GM21515 (cell line): ENCODE results near the gene PAGR1.
A peak's percentile ranks its signal among the peaks of the same experiment; 100 is the strongest.
"Not testable (repeated sequence)": the region's sequence is repeated elsewhere in the genome, so short reads cannot be mapped to it uniquely, and the experiment has no call there.

Experiments
- ATAC-seq: cut with Tn5 transposase; IDR thresholded peaks from one replicate; pipeline ENCODE4 v1.9.1; 2021; ENCODE audit not compliant: unreplicated experiment

The PAGR1 gene

GRCh38 chr16:29791845-29792807 lies 23.8 kb upstream of the PAGR1 start:
- ATAC-seq: no peak

- not testable (repeated sequence) for ATAC-seq
These were observed 22.8 kb upstream of the PAGR1 start for GRCh38 chr16:29793153-29793552.

GRCh38 chr16:29794231-29794710 lies 21.7 kb upstream of the PAGR1 start:
- no peak for ATAC-seq

DNA sequence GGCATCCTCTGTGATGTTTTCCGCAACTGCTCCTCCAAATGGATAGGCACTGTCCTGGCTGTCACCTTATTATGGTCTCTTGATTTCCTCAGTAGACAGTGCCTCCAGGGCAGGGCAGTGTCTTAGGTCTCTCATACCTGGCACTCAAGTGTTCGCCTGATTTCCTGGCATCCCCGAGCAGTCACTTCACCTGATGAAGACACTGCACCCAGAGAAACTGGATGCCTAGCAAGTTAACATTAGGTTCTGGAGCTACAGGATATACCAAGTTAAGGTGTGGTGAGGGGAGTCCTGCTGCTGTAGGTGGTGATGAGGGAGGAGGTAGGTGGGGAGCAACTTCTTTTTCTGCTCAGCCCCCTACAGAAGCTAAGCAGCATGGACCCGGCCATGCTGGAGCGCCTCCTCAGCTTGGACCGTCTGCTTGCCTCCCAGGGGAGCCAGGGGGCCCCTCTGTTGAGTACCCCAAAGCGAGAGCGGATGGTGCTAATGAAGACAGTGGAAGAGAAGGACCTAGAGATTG lies 13.5 kb upstream of the PAGR1 start:
- no peak for ATAC-seq

DNA sequence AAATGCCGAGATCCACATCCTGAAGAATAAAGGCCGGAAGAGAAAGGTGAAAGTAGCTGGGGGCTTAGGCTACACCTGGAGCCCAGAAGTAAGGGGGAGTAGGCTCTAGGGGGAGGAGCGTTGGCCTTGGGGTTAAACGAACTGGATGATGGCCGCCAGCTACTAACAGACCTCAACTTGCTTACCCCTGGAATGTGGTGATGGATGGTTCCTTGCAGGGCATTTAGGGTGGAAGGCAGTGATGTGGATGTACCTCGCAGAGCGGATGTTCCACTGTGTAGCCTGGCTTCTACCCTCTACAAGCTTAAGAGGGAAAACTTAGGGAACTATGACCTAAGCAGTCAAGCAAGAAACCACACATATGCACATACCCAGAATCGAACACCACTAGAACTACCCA lies 11.9 kb upstream of the PAGR1 start:
- no peak for ATAC-seq

GRCh38 chr16:29804455-29805231 lies 11.3 kb upstream of the PAGR1 start:
- ATAC-seq: no peak

- peak; percentile 48 for ATAC-seq
These were observed 10.5 kb upstream of the PAGR1 start for GRCh38 chr16:29805232-29806098.

DNA sequence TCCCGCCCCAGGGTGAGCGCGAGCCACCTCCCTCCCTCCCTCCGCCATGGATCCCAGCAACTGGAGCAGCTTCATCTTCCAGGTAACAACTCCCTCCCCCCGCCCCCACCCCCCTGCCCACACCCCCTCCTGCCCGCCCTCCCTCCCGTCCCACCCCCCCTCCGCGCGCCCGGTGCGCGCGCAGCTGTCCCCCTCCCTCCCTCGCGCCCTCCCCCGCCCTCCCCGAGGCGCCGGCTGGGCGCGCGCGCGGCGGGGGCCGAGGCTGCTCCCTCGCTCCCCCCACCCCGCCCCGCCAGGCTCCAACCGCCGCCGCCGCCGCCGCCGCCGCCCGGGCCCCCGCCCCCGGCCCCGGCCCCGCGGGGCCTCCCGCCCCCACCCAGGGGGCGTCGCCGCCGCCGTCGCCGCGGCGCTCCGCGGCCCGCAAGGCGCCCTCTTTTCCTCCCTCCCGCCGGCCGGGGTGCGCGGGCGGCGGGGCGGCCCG lies 9.8 kb upstream of the PAGR1 start, which contains the start of gene MAZ:
MAZ (plus strand) TSS at position 431 of the 481 bp plus-strand sequence. CDS start 173 bp downstream, outside the sequence.
- no peak for ATAC-seq

- no peak for ATAC-seq
These were observed 9.1 kb upstream of the PAGR1 start for GRCh38 chr16:29806641-29807425.

DNA sequence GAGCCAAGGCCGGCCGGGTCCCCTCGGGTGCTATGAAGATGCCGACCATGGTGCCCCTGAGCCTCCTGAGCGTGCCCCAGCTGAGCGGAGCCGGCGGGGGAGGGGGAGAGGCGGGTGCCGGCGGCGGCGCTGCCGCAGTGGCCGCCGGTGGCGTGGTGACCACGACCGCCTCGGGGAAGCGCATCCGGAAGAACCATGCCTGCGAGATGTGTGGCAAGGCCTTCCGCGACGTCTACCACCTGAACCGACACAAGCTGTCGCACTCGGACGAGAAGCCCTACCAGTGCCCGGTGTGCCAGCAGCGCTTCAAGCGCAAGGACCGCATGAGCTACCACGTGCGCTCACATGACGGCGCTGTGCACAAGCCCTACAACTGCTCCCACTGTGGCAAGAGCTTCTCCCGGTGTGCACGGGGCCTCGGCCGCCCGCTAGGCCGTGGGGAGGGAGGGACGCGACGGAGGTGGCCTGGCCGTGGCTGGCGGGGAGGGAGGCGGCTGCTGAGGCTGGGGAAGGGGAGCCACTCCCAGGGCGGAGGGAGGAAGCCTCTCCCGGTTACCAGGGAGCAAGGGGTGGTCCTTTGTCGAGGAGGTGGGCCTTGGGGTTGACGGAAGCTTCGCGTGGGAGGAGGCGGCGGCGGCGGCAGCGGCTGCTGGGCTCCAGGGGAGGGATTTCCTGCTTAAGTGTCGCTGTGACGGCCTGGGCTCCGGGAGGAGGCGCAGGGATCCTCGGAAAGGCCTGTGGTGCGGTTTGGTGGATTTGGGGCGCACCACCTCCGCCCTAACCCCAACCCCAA lies 8.3 kb upstream of the PAGR1 start:
- no peak for ATAC-seq

DNA sequence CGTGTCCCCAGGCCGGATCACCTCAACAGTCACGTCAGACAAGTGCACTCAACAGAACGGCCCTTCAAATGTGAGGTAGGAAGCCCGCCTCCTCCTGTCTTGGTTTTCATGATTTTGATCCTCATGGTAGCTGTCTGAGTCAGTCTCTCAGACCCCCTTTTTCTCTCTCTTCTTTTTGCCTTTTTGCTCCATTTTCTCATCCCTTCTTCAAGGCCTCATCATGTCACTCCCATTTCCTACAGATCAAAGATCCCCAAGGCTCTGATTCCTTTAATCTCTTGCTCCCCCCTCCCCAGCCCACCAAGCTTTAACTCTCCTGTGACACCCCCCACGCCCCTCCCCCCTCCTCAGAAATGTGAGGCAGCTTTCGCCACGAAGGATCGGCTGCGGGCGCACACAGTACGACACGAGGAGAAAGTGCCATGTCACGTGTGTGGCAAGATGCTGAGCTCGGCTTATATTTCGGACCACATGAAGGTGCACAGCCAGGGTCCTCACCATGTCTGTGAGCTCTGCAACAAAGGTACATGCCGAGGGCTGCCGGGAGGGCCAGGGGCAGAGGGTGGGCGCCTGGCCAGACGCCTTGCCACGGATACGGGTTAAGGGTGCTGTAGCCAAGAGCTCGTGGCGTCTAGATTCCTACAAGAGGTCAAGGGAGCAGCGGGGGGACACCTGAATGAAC lies 7.6 kb upstream of the PAGR1 start:
- no peak for ATAC-seq

GRCh38 chr16:29809031-29809747 lies 6.8 kb upstream of the PAGR1 start:
- no peak for ATAC-seq

- ATAC-seq: no peak
These were observed 5.9 kb upstream of the PAGR1 start for GRCh38 chr16:29809850-29810698.

DNA sequence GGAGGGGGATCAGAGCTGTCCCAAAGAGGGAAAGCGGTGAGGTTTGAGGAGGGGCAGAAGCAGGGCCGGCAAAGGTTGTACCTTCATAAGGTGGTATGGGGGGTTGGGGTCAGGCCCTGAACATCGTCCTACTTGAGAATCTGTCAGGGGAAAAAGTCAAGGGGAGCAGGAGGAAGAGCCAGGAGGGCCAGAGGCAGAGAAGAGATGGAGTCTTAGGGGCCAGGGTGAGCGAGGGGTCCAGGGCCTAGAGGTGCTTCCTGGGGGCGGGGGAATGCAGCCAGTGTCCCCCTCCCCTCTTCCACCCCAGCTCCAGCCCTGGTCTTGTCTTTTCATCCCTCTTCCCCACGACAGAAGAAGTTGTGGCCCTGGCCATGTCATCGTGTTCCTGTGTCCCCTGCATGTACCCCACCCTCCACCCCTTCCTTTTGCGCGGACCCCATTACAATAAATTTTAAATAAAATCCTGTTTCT lies 5.2 kb upstream of the PAGR1 start:
- ATAC-seq: no peak

DNA sequence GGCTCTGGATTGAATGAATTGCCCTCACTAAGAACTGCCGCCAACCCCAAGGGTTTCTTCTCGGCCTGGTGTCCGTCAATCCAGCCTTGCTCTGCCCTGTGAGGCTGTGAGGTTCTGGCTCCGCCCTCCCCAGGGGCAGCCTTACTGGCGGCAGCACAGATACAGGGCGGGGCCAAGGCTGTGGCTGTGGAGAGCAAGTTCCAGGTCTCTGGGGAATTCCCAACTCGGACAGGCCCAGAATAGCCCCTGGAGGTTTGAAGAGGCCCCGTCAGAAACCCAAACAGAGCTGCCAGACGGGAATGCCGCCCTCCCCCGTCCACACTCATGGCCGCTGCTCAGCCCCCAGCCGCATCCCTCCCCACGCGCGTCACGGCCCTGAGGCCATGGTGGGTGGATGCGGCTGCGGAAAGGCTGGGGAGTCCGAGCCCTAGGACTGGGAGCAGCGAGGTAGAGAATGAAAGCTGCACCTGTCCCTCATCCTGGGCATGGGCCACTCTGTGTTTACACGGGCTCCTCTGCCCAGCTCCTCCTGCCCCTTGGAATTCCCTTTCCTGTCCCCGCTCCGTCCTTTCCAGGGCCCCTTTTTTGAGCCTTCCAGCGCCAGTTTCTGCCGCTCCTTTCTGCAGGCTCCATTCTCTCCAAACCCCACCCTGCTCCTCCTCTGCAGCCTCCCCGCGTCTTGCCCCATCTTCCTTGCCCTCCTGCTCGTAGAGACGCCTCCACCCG lies 4.6 kb upstream of the PAGR1 start:
- peak; percentile 35 for ATAC-seq
